OCI-LY1 (cell line): ENCODE results near the gene IGFALS.

ENCODE experiments used
- H2AFZ ChIP-seq: fragments of 200-600 bp; sonication (generic), shearing (Covaris generic); 2 replicates; pipeline ENCODE4 v1.6.0; 2014; ENCODE audit warnings: antibody characterized with exemption, mild to moderate bottlenecking, low read length
- H3F3A ChIP-seq: fragments of 200-600 bp; sonication (generic), shearing (Covaris generic); 2 replicates; pipeline ENCODE4 v1.6.0; 2014; ENCODE audit warnings: mild to moderate bottlenecking, antibody characterized with exemption, low read length, moderate library complexity; ENCODE audit not compliant: insufficient read depth
- H3K27ac ChIP-seq: fragments of 200-600 bp; sonication (generic); 2 replicates; pipeline ENCODE4 v1.5.1; 2014; ENCODE audit warnings: low read length, mixed run types, mild to moderate bottlenecking, low read depth; ENCODE audit not compliant: poor library complexity, severe bottlenecking
- H3K27me3 ChIP-seq: fragments of 200-600 bp; sonication (generic); 2 replicates; pipeline ENCODE4 v1.6.0; 2014; ENCODE audit warnings: antibody characterized with exemption, mild to moderate bottlenecking, low read length, moderate library complexity; ENCODE audit not compliant: insufficient read depth
- H3K36me3 ChIP-seq: fragments of 200-600 bp; sonication (generic); 2 replicates; pipeline ENCODE4 v1.6.1; 2014; ENCODE audit warnings: mild to moderate bottlenecking, antibody characterized with exemption, low read length, moderate library complexity, mixed read lengths; ENCODE audit not compliant: insufficient read depth
- H3K4me1 ChIP-seq: fragments of 200-600 bp; sonication (generic); 2 replicates; pipeline ENCODE4 v1.5.1; 2014; ENCODE audit warnings: mild to moderate bottlenecking, low read length, moderate library complexity; ENCODE audit not compliant: insufficient read depth, severe bottlenecking
- H3K4me2 ChIP-seq: fragments of 200-600 bp; sonication (generic), shearing (Covaris generic); 2 replicates; pipeline ENCODE4 v1.6.1; 2014; ENCODE audit warnings: low read length
- H3K4me3 ChIP-seq: fragments of 200-600 bp; sonication (generic); 2 replicates; pipeline ENCODE4 v1.5.1; 2014; ENCODE audit warnings: low read length, low read depth, mild to moderate bottlenecking, mixed read lengths; ENCODE audit not compliant: poor library complexity, severe bottlenecking
- H3K79me2 ChIP-seq: fragments of 200-600 bp; shearing (Covaris generic); 2 replicates; pipeline ENCODE4 v1.6.1; 2016; ENCODE audit warnings: mixed run types, low read length, mixed read lengths; ENCODE audit not compliant: insufficient read depth
- H3K9ac ChIP-seq: fragments of 200-600 bp; sonication (generic), shearing (Covaris generic); 2 replicates; pipeline ENCODE4 v1.6.1; 2014; ENCODE audit warnings: mild to moderate bottlenecking, low read length, mixed read lengths
- H3K9me2 ChIP-seq: fragments of 200-600 bp; sonication (generic), shearing (Covaris generic); 2 replicates; pipeline ENCODE4 v1.6.1; 2014; ENCODE audit warnings: low read depth, mild to moderate bottlenecking, low read length, mixed read lengths
- H3K9me3 ChIP-seq: fragments of 200-600 bp; shearing (Covaris generic); 2 replicates; pipeline ENCODE4 v1.6.1; 2014; ENCODE audit warnings: low read length, mixed read lengths
- H4K20me1 ChIP-seq: fragments of 200-600 bp; sonication (generic), shearing (Covaris generic); 2 replicates; pipeline ENCODE4 v1.6.0; 2016; ENCODE audit warnings: mild to moderate bottlenecking, low read length; ENCODE audit not compliant: insufficient read depth
- CTCF ChIP-seq: fragments of 200-600 bp; sonication (generic), shearing (Covaris generic); IDR thresholded peaks from 2 replicates; pipeline ENCODE4 v1.5.1; 2017; ENCODE audit warnings: mild to moderate bottlenecking, antibody characterized with exemption, low read length, moderate library complexity, mixed read lengths
- EZH2 ChIP-seq: fragments of 200-600 bp; sonication (generic), shearing (Covaris generic); IDR thresholded peaks from 2 replicates; pipeline ENCODE4 v1.8.0; 2017; ENCODE audit warnings: borderline replicate concordance, mixed run types, mild to moderate bottlenecking, antibody characterized with exemption, low read length, moderate library complexity, mixed read lengths

IGFALS gene

GRCh38 chr16:1791256-1791942 lies 2.1 kb downstream of the IGFALS start:
- Histone ChIP-seq H2AFZ (no peak overlapping the region), H3K4me2 (no peak overlapping the region)

GRCh38 chr16:1790611-1791255 lies 2.8 kb downstream of the IGFALS start:
- peaks cover 33% of the 10 kb centered on the region for H3K36me3 ChIP-seq
- no peak overlapping the region for H3K27ac ChIP-seq
- H3F3A ChIP-seq, result no peaks in the 10 kb centered on the region
- no peaks in the 10 kb centered on the region for H3K27me3 ChIP-seq
- no peaks in the 10 kb centered on the region for H3K9me3 ChIP-seq
- H3K9ac ChIP-seq, result no peak overlapping the region
- no peaks in the 10 kb centered on the region for H4K20me1 ChIP-seq
- no peak for TF ChIP-seq EZH2
- TF ChIP-seq CTCF, result no peak
- no peak overlapping the region for H3K4me3 ChIP-seq
- no peak overlapping the region for H3K4me2 ChIP-seq
- no peaks in the 10 kb centered on the region for H3K9me2 ChIP-seq
- H2AFZ ChIP-seq, result no peak overlapping the region
- no peaks in the 10 kb centered on the region for H3K79me2 ChIP-seq
- H3K4me1 ChIP-seq, result no peaks in the 10 kb centered on the region

More at GRCh38 chr16:1791256-1791942, 2.1 kb downstream of the IGFALS start:
- no peak for TF ChIP-seq EZH2
- no peak for TF ChIP-seq CTCF
- Histone ChIP-seq H3K9me3 (no peaks in the 10 kb centered on the region), H3K27me3 (no peaks in the 10 kb centered on the region), H3K9ac (no peak overlapping the region), H3F3A (no peaks in the 10 kb centered on the region), H3K9me2 (no peaks in the 10 kb centered on the region), H3K79me2 (no peaks in the 10 kb centered on the region), H3K4me3 (no peak overlapping the region), H3K4me1 (no peaks in the 10 kb centered on the region), H3K27ac (no peak overlapping the region), H4K20me1 (no peaks in the 10 kb centered on the region), H3K36me3 (peaks cover 26% of the 10 kb centered on the region)

GRCh38 chr16:1790261-1790610 lies 3.3 kb downstream of the IGFALS start:
- Histone ChIP-seq H3K79me2 (no peaks in the 10 kb centered on the region; the same call in 1 of the 2 replicates), H3K27ac (no peak overlapping the region), H3K9me3 (no peaks in the 10 kb centered on the region), H3K9me2 (no peaks in the 10 kb centered on the region), H3K4me1 (no peaks in the 10 kb centered on the region), H3K4me3 (no peak overlapping the region), H3K36me3 (peaks cover 37% of the 10 kb centered on the region), H3F3A (no peaks in the 10 kb centered on the region), H3K4me2 (no peak overlapping the region), H3K27me3 (no peaks in the 10 kb centered on the region), H2AFZ (no peak overlapping the region), H4K20me1 (no peaks in the 10 kb centered on the region), H3K9ac (no peak overlapping the region)
- TF ChIP-seq CTCF (no peak), EZH2 (no peak)
